ENCODE data around the gene PRKCZ. TPM values are rescaled to one million over a fixed set of nuclear protein-coding genes. Genes with fewer than 3 reads are reported as not detected.
"Not testable (repeated sequence)": the region's sequence is repeated elsewhere in the genome, so short reads cannot be mapped to it uniquely, and the experiment has no call there.

The PRKCZ gene
- polyA plus RNA-seq, 4 donors = 28.9 to 36.1 (median 33.0) TPM

DNA sequence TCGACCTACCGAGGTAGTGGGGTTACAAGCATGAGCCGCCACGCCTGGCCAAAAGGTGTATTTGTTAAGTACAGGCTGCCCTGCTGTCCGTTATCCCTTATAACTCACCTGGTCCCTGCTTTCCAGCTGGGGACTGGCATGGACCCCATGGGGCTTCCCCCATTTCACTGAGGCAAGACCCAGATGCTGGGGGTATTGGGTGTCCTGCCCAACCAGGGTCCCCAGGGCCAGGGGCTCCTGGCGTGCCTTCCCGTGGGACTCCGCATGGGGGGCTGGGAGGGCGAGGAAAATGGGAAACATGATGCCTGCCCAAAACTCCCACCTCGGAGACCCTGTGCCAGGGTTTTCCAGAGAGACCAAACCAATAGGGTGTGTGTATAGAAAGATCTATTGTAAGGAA lies 79.9 kb downstream of the PRKCZ start:
- no peak for DNase-seq (ENCODE audit: low read depth in 4 of 4, low spot score in 2 of 4)

- DNase-seq (ENCODE audit: low read depth in 4 of 4, low spot score in 2 of 4) = no peak
Measured at GRCh38 chr1:2130871-2131289, 80.7 kb downstream of the PRKCZ start.

GRCh38 chr1:2132222-2133038 lies 82.2 kb downstream of the PRKCZ start:
- no peak for DNase-seq (ENCODE audit: low read depth in 4 of 4, low spot score in 2 of 4)

DNA sequence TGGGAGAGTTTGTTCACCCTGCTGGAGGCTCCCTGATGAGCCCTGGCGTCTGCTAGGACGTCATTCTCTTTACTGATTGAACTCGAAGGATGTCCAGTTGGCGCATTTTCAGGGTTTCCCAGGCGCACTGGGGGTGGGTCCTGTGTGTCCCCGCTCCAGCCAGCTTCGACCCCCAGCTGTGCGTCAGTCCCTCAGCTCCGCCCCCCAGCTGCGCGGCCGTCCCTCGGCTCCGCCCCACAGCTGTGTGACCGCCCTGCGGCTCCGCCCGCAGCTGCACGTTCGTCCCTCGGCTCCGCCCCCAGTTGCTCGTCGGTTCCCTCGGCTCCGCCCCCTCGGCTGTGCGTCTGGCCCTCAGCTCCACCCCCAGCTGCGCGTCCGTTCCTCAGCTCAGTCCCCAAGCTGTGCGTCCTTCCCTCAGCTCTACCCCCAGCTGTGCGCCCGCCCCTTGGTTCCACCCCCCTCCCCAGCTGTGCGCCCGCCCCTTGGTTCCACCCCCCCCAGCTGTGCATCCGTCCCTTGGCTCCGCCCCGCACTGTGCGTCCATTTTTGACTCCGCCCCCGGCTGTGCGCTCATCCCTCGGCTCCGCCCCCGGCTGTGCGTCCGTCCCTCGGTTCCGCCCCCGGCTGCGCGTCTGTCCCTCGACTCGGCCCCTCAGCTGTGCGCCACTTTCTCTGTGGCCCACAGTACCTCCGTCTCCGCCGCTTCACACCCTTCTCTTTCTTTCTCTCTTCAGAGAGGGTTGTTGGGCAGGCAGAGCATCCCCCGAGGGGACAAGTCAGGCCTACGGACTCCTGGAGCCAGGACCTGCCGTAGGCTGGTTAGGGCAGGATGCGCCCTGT lies 83.0 kb downstream of the PRKCZ start:
- peak; percentile 81 to 93 (median 92) for DNase-seq (ENCODE audit: low read depth in 4 of 4, low spot score in 2 of 4)

GRCh38 chr1:2133879-2134215 lies 83.6 kb downstream of the PRKCZ start:
- no peak for DNase-seq (ENCODE audit: low read depth in 4 of 4, low spot score in 2 of 4)

- DNase-seq (ENCODE audit: low read depth in 4 of 4, low spot score in 2 of 4) = no peak
Measured at GRCh38 chr1:2134266-2134620, 84.0 kb downstream of the PRKCZ start.

DNA sequence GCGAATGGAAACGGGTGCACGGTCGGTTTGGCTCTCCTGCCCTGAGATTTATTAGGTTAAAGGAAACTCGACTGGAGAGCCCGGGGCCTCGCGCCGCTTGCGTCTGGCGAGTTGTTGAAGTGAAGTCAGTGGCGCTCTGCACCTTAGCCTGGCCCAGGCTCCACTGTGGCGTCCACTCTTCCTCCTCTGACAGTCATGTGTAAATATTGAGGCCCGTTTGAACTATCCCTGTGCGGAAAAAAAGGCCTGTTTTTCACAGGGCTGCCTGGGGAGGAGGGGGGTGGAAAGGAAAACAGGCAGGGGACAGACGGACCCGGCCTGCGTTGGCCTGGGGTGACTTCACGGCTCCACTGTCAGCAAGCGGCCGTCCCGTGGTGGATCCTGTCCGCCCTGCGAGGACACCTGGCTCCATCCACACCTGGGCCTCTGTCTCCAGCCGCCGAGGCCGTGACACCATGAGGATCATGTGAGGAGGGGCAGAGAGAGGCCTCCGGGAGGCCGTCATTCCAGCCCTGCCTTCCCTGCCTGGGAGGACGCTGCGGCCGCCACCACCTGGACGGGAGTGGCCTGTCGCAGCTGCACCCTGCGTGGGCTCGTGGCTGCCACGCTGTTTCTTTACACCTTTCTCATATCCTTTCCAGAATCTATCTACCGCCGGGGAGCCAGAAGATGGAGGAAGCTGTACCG lies 84.6 kb downstream of the PRKCZ start:
- DNase-seq (ENCODE audit: low read depth in 4 of 4, low spot score in 2 of 4) = no peak

DNA sequence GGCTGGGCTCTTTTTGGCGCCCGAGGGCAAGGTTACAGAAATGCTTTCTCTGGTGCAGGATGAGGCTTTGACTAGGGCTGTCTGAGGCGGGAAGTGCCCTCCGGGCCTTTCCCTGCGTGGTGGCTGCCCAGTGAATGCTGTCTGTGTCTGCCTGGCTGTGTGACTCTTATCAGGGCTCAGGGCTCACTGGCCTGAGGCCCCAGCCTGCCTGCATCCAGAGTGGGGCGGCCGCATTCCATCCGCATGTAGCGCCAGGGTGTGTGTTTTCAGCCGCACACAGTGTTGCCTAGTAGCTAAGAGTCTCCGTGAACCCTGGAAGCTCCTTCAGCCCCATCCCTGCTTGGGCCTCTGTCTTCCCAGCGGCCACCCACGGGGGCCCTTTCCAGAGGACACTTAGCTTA lies 85.2 kb downstream of the PRKCZ start:
- peak in 3 of 4 donors; percentile 66 to 74 (median 71) for DNase-seq (ENCODE audit: low read depth in 4 of 4, low spot score in 2 of 4)

- DNase-seq (ENCODE audit: low read depth in 4 of 4, low spot score in 2 of 4) = no peak
Measured at GRCh38 chr1:2135941-2136340, 85.7 kb downstream of the PRKCZ start.

- no peak for DNase-seq (ENCODE audit: low read depth in 4 of 4, low spot score in 2 of 4)
Measured at GRCh38 chr1:2136386-2137235, 86.4 kb downstream of the PRKCZ start.

- no peak for DNase-seq (ENCODE audit: low read depth in 4 of 4, low spot score in 2 of 4)
Measured at GRCh38 chr1:2137257-2138121, 87.3 kb downstream of the PRKCZ start.

DNA sequence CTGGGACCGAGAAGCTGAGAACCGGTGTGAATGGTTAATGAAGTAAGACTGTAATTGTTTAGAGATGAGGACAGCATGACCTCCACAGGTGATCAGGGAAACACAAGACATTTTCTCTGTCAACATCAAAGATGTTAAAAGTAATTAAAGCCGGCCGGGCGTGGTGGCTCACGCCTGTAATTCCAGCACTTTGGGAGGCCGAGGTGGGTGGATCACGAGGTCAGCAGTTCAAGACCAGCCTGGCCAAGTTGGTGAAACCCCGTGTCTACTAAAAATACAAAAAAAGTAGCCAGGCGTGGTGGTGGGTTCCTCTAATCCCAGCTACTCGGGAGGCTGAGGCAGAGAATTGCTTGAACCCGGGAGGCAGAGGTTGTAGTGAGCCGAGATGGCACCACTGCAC lies 88.9 kb downstream of the PRKCZ start:
- not testable (repeated sequence) for DNase-seq (ENCODE audit: low read depth in 4 of 4, low spot score in 2 of 4)

GRCh38 chr1:2141025-2141424 lies 90.8 kb downstream of the PRKCZ start:
- DNase-seq (ENCODE audit: low read depth in 4 of 4, low spot score in 2 of 4) = no peak

DNA sequence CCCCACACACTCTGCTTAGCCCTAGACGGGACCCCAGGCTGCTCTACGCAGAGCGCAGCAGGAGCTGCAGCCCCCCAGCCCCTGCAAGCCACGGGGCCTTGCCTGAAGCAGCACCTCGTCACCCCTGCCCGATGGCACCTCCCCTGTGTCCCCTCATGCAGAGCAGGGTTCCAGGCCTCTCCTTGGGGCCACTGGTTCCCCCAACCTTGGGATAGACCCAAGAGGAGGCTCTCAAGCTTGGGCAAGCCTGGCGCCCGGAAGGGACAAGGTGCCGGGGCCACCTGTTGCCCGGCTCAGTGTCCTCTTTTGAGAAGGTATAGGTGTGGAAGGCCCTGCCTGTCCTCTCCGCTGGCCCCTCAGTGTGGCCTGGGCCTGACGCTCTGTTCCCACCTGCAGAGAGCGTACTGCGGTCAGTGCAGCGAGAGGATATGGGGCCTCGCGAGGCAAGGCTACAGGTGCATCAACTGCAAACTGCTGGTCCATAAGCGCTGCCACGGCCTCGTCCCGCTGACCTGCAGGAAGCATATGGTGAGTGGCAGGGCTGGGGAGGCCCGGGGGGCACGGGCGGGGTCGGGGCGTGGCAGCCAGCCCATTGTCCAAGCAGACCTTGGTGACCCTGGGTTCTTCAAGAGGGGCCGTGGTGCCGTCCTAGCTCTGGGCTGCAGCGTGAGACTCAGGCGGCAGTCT lies 93.7 kb downstream of the PRKCZ start:
- no peak for DNase-seq (ENCODE audit: low read depth in 4 of 4, low spot score in 2 of 4)

DNA sequence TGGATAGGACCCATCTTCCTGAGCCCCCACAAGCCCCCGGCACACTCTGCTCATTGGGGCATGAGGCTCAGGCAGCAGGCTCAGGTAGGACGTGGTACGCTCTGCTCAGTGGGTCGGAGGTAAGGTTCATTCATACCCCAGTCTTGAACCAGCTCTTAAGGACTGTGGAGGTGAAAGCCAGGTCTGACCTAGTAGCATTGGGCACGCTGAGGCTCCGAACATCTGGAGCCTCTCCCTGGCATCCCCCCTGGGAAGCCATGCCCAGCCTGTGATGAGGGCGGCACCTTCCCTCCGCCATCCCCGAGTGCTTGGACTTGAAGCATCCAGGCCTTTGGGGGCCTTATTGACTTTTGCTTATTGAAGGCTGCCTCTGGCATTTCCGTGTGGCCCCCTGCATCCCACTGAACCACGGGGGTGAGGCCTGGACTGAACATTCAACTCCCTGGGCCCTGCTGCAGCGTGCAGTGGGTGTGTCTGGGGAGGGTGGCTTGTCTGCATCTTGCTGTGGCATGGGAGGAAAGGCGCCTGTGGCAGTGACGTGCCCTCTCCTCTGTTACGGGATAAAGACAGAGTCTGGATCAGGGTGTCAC lies 94.4 kb downstream of the PRKCZ start:
- no peak for DNase-seq (ENCODE audit: low read depth in 4 of 4, low spot score in 2 of 4)

DNA sequence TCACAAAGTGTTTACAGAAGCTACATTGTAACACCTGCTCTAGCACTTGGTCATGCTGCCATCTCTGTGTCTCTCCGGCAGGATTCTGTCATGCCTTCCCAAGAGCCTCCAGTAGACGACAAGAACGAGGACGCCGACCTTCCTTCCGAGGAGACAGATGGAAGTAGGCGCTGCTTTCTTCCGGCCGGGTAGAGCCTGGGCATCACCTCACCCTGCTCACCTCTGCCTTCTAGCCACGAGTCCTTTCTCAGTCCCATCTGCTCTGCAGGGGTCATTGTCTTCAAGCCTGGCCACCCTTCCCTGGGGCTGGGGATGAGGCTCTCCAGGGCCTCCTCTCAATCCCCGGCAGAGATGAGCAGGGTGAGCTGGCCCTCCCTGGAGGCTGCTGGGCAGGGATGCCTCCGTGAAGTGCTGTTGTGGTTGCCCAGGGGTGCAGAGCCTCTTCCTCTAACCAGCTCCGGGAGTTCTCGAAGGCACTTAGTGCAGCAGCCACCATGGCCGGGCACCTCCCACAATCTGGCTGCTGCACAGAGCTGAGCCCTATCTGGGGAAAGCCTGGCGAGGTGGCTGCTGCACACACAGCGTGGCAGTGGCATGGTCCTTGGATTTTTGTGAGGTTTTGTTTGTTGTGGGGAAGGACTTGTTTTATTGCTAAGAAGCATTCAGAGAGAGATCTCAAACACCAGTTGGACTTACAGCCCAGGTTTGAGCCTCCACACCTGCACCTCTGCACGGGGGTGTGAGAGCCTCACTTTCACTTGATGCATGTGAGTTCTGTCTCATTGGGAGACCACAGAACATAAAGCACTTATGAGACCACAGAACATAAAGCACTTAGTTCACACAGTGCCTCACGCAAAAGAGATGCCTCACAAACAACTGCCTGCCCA lies 96.0 kb downstream of the PRKCZ start:
- DNase-seq (ENCODE audit: low read depth in 4 of 4, low spot score in 2 of 4) = no peak

- no peak for DNase-seq (ENCODE audit: low read depth in 4 of 4, low spot score in 2 of 4)
Measured at GRCh38 chr1:2146836-2147517, 96.8 kb downstream of the PRKCZ start.

All from left renal cortex interstitium (tissue), 4 donors.